Measurements from ENCODE around the gene HLF. TPM values are rescaled to one million over a fixed set of nuclear protein-coding genes. Genes with fewer than 3 reads are reported as not detected.

The HLF gene
- total and polyA plus RNA-seq, 2 of the 4 experiments (the other 2 are of a cell fraction): 0.18 TPM; not detected in 1

DNA sequence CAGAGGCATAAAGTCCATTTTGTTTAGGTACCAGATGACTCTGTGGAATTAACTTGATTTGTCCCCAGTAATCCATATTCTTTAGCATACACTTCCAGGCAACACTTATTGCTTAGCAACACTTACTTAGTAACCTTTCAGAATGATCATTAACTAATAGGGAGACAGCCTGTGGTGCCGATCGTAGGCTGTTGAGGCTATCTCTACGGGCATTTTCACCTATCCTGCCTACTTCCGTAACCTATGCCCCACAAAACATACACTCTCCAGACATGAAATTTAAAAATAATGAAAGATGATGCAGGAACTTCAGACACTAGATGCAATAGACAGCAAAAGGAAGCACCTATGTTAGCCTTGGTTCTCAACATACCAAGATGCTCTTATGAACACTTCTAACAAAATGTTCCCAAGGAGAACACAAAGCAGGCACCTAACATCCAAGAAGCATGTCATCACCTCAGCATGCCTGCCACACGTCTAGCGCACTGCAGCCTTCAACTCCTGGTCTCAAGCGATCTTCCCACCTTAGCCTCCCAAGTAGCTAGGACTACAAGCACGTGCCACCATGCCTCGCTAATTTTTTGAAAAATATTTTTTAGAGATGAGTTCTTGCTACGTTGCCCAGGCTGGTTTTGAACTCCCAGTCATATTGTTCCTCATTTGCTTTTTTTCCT lies 34.5 kb downstream of the HLF start:
- BruUV-seq (replicated peaks): no TSS peak
- in situ Hi-C loops (cut with MboI; ENCODE audit: low sequenced_read_pairs) (loop anchor here (10.0 kb wide), 1 partner anchor 244 kb away; no protein-coding TSS in a partner anchor), intact Hi-C loops (cut with micrococcal nuclease) (loop anchor here (5.0 kb wide), 1 partner anchor 213 kb away; the partner anchor contains the start of gene SMIM36)

More for the DNA sequence above, 34.5 kb downstream of the HLF start:
- H4K91ac ChIP-seq (ENCODE audit: insufficient read depth, low read depth, low read length): no peak overlapping the region
- no peak overlapping the region for H2BK20ac ChIP-seq (ENCODE audit: low read depth, low read length)
- no peak overlapping the region for H3K4me2 ChIP-seq (ENCODE audit: low read depth, low read length)
- H4K8ac ChIP-seq (ENCODE audit: low read depth in 2 of 2, low read length in 2 of 2): no peak overlapping the region
- H3K27ac ChIP-seq (ENCODE audit: insufficient read depth, low read length): no peak overlapping the region
- H3K14ac ChIP-seq (replicated peaks; ENCODE audit: low read depth, low read length): no peak overlapping the region
- H3K18ac ChIP-seq (ENCODE audit: low read depth, low read length): no peak overlapping the region
- no peak overlapping the region for H3K56ac ChIP-seq (ENCODE audit: extremely low read depth, insufficient read depth, low read length)
- no peak overlapping the region for H2BK5ac ChIP-seq (ENCODE audit: low read depth, low read length, poor library complexity, severe bottlenecking)
- H2BK120ac ChIP-seq (ENCODE audit: low read depth, low read length): no peak overlapping the region
- H3K4ac ChIP-seq (ENCODE audit: low read depth, low read length): no peak overlapping the region
- H3K9me1 ChIP-seq (ENCODE audit: insufficient read depth, low read length): no peaks in the 10 kb centered on the region
- H3K9ac ChIP-seq (ENCODE audit: low read depth, low read length): no peak overlapping the region
- no peak overlapping the region for H2AFZ ChIP-seq (replicated peaks; ENCODE audit: low read length, poor library complexity)
- no peaks in the 10 kb centered on the region for H3K4me1 ChIP-seq (ENCODE audit: control insufficient read depth, insufficient read depth, low read length)
- H2BK15ac ChIP-seq (ENCODE audit: low read depth, low read length): no peak overlapping the region
- H3K23ac ChIP-seq (ENCODE audit: low read depth, low read length): no peak overlapping the region
- no peak overlapping the region for H3K4me3 ChIP-seq (ENCODE audit: insufficient read depth, low read depth, low read length)
- no peaks in the 10 kb centered on the region; the same call in 1 of the 2 replicates for H3K27me3 ChIP-seq (ENCODE audit: control insufficient read depth, insufficient read depth, low read length)
- no peaks in the 10 kb centered on the region for H4K20me1 ChIP-seq (ENCODE audit: insufficient read depth, low read length)
- no peak overlapping the region for H4K5ac ChIP-seq (ENCODE audit: low read depth, low read length)
- TF ChIP-seq CHD1 (IDR thresholded peaks at IDR 0.05; ENCODE audit: low read depth, low read length): no peak
- TF ChIP-seq, protein P1, sequence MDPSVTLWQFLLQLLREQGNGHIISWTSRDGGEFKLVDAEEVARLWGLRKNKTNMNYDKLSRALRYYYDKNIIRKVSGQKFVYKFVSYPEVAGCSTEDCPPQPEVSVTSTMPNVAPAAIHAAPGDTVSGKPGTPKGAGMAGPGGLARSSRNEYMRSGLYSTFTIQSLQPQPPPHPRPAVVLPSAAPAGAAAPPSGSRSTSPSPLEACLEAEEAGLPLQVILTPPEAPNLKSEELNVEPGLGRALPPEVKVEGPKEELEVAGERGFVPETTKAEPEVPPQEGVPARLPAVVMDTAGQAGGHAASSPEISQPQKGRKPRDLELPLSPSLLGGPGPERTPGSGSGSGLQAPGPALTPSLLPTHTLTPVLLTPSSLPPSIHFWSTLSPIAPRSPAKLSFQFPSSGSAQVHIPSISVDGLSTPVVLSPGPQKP (IDR thresholded peaks at IDR 0.05; ENCODE audit: borderline replicate concordance, low read depth, low read length): no peak
- TF ChIP-seq MAZ (IDR thresholded peaks at IDR 0.05; ENCODE audit: borderline replicate concordance, low read depth, low read length): no peak
- no peak for TF ChIP-seq CEBPB (IDR thresholded peaks at IDR 0.05; ENCODE audit: low read depth, low read length)
- no peak for TF ChIP-seq RAD21 (IDR thresholded peaks at IDR 0.05; ENCODE audit: low read length)
- no peak for TF ChIP-seq BHLHE40 (IDR thresholded peaks at IDR 0.05; ENCODE audit: low read depth, low read length)
- TF ChIP-seq FOS (IDR thresholded peaks at IDR 0.05; ENCODE audit: low read depth, low read length): no peak
- TF ChIP-seq, protein P2, sequence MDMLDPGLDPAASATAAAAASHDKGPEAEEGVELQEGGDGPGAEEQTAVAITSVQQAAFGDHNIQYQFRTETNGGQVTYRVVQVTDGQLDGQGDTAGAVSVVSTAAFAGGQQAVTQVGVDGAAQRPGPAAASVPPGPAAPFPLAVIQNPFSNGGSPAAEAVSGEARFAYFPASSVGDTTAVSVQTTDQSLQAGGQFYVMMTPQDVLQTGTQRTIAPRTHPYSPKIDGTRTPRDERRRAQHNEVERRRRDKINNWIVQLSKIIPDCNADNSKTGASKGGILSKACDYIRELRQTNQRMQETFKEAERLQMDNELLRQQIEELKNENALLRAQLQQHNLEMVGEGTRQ (IDR thresholded peaks at IDR 0.05; ENCODE audit: low read depth, low read length): no peak
- TF ChIP-seq MAFK (IDR thresholded peaks at IDR 0.05; ENCODE audit: low read depth, low read length): no peak
- no peaks in the 10 kb centered on the region for H3K36me3 ChIP-seq (ENCODE audit: control insufficient read depth, insufficient read depth, low read length)
- DNase-seq: no peak
- POLR2A ChIA-PET (ENCODE audit: unreplicated experiment): no interaction called here
- no peak overlapping the region for H2AK5ac ChIP-seq (ENCODE audit: low read depth, low read length)
- no peak for ATAC-seq (ENCODE audit: low read depth)
- H2AK9ac ChIP-seq (replicated peaks; ENCODE audit: low read depth, low read length, poor library complexity): no peak overlapping the region
- CTCF ChIA-PET: interaction anchor here (1.6 kb wide), 1 partner anchor 55 kb away, joined by 3 read pairs; no protein-coding TSS in a partner anchor
- WGBS, 2 experiments (ENCODE audit: extremely low coverage in 2 of 2, insufficient read length in 1 of 2): no CpG with 5 or more reads among the region's 10 CpGs
- no peaks in the 10 kb centered on the region for H3K9me3 ChIP-seq (ENCODE audit: control insufficient read depth, insufficient read depth, low read length)
- no peaks in the 10 kb centered on the region for H3K79me1 ChIP-seq (ENCODE audit: low read depth in 1 of 2, low read length in 2 of 2)
- dilution Hi-C loops (cut with HindIII; ENCODE audit: low sequenced_read_pairs, unreplicated experiment): no loop called here

Measured in IMR-90 (cell line).